Heart left ventricle (tissue), 16 donors: ENCODE results near the gene WNT7B. TPM values are rescaled to one million over a fixed set of nuclear protein-coding genes. Genes with fewer than 3 reads are reported as not detected.
A peak's percentile ranks its signal among the peaks of the same experiment; 100 is the strongest.

Experiments used
- ATAC-seq, 4 donors: fragments of 200-7000 bp; cut with Tn5 transposase; one replicate each; pipeline ENCODE4 v1.9.1; 2020 to 2022; ENCODE audit warnings: moderate library complexity in 4 of 4, mild to moderate bottlenecking in 3 of 4, moderate number of reproducible peaks in 1 of 4
- DNase-seq, 5 donors: peaks; one replicate each; pipeline ENCODE4 v3.0.0-alpha.2; 2020
- H3K27ac ChIP-seq, 12 donors: fragments of 200-600 bp; sonication (generic) in 4 of 12; one replicate each; pipeline versions ENCODE4 v1.5.0 to v1.8.0; 2016 to 2022; ENCODE audit warnings: mild to moderate bottlenecking in 2 of 12
- H3K27me3 ChIP-seq, 9 donors: fragments of 200-600 bp; sonication (generic) in 2 of 9; one replicate each; pipeline versions ENCODE4 v1.5.1 to v1.8.0; 2016 to 2022; ENCODE audit warnings: mild to moderate bottlenecking in 3 of 9
- H3K36me3 ChIP-seq, 9 donors: fragments of 200-600 bp; sonication (generic) in 2 of 9; one replicate each; pipeline versions ENCODE4 v1.5.0 to v1.8.0; 2018 to 2022; ENCODE audit warnings: mild to moderate bottlenecking in 2 of 9
- H3K4me1 ChIP-seq, 12 donors: fragments of 200-600 bp; sonication (generic) in 4 of 12; one replicate each; pipeline versions ENCODE4 v1.5.0 to v1.8.0; 2016 to 2022; ENCODE audit warnings: mild to moderate bottlenecking in 3 of 12
- H3K4me3 ChIP-seq, 12 donors: fragments of 200-600 bp; sonication (generic) in 4 of 12; one replicate each; pipeline versions ENCODE4 v1.5.0 to v1.8.0; 2017 to 2022; ENCODE audit warnings: mild to moderate bottlenecking in 9 of 12, moderate library complexity in 4 of 12
- H3K9me3 ChIP-seq, 12 donors: fragments of 200-600 bp; sonication (generic) in 4 of 12; one replicate each; pipeline versions ENCODE4 v1.5.0 to v1.8.0; 2016 to 2022; ENCODE audit warnings: mild to moderate bottlenecking in 1 of 12
- POLR2A ChIP-seq, 2 donors: fragments of 450-650 bp; IDR thresholded peaks; one replicate each; pipeline ENCODE4 v1.6.1; 2017; ENCODE audit warnings: antibody characterized with exemption in 2 of 2, mild to moderate bottlenecking in 2 of 2, moderate library complexity in 2 of 2
- WGBS, 4 donors: extraction: QIAGEN DNeasy Blood & Tissue Kit in 2 of 4; methylation state at CpG; one replicate each; pipeline versions ENCODE4 v1.1.5 to v1.1.7; 2013 to 2018; 5-methylcytosine and 5-hydroxymethylcytosine counted together
- intact Hi-C, 10 donors: fragments of 100-400 bp; cut with DNase I; formaldehyde crosslinking; loops; one replicate each; pipeline versions ENCODE4 v1.11.1 to v1.14.2; 2022
- polyA plus RNA-seq, 2 donors: library from polyadenylated mRNA; stranded (reverse); fragments of 200-250 nt; gene quantifications; one replicate each; pipeline ENCODE4 v1.2.3, GENCODE V29; 2013
- total RNA-seq, 9 donors: library from RNA; depleted of rRNA in 2 of 9; stranded (reverse); fragments of >200 nt in 2 of 9; fragmentation: NEBNext Ultra II Directional in 3 of 9; extraction: Animal tissue kit (Norgen Biotek cat#: 25700) in 3 of 9; gene quantifications; one replicate each; pipeline versions ENCODE4 v1.1.0 to v1.2.4, GENCODE V29; 2016 to 2023
- TF ChIP-seq, protein P1 (sequence below), 12 donors: fragments of 200-600 bp; sonication (generic) in 4 of 12; IDR thresholded peaks; one replicate each; pipeline versions ENCODE4 v1.5.0 to v1.8.0; 2018 to 2022; ENCODE audit warnings: antibody characterized with exemption in 12 of 12, mild to moderate bottlenecking in 5 of 12
- donor health status: ischemic (EF 13 %, LVEDD 7.1; RV severe dilation, severe dysfunction).
- donor health status: healthy with polysubstance abuse.
- donor health status: DM: no; HTN: yes; CAD: no.
- donor health status: DM: no; HTN: no; CAD: no.
- donor health status: ischemic (EF 25% LVEDD 6.9; RV normal size, moderate dysfunction).
- donor health status: ischemic (EF 25% LVEDD 5.7; RV mildly dilated, moderate dysfunction).
- donor health status: healthy.
- donor health status: DM: yes; HTN: yes; CAD: no.
- donor health status: ischemic (EF 35%, LVEDD 5.7; RV mildly dilated, moderate dysfunction).
- donor health status: nonischemic (EF 11% LVEDD 7.7; RV severe dilation, severe dysfunction).
- donor health status: DM: yes; HTN: yes; CAD: no.
- donor health status: PGD.
- donor health status: ischemic (EF 29% LVEDD 5.4; RV normal size, mild dysfunction).
- donor health status: nonischemic (EF 23%, LVEDD 6.1; RV moderate dilation, normal function).

Gene WNT7B
- total and polyA plus RNA-seq, 11 donors, result 0.36 TPM; not detected in 10

DNA sequence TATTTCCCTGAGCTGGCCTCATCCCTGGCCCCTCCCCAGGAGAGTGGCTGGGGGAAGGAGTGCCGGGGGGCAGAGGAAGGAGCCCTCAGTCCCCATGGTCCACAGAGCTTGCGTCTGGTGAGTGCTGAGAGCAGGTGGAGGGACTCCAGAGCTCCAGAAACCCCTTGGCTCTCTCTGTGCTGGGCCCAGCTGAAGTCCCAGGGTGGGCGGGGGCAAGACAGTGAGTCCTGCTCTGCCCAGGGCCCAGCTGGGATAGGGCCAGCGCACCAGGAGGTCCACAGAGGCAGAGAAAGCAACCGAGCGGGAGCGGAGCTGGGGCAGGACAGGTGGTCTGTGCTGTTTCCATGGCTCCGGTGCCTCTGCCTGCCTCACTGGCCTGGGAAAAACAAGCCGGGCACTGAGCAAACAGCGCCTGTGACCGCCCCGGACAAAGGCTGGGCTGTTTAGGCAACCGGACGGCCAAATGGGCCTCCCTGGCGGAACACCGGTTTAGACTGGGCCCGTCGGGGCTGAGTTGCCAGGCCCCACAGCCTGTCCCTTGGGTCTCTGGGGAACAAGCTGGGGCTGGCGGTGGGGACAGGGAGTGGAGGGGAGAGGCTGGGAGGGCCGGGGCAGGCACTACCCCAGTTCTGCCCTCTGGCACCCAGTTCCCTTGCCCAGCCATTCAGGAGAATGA is 34.1 kb upstream of the WNT7B start:
- intact Hi-C loops, result loop anchor here in 3 of 10 donors (5.0 kb wide), 2 partner anchors 61 to 81 kb away; no protein-coding TSS in a partner anchor
- Histone ChIP-seq H3K36me3 (no peaks in the 10 kb centered on the region), H3K27ac (peak overlapping the region in 9 of 12 donors; percentile 52 to 98 (median 96)), H3K27me3 (no peaks in the 10 kb centered on the region), H3K4me1 (peaks cover 3 to 65% (median 47%) of the 10 kb centered on the region in 12 donors), H3K9me3 (peaks cover 0 to 16% (median 10%) of the 10 kb centered on the region in 12 donors), H3K4me3 (no peak overlapping the region)
- TF ChIP-seq, protein P1, sequence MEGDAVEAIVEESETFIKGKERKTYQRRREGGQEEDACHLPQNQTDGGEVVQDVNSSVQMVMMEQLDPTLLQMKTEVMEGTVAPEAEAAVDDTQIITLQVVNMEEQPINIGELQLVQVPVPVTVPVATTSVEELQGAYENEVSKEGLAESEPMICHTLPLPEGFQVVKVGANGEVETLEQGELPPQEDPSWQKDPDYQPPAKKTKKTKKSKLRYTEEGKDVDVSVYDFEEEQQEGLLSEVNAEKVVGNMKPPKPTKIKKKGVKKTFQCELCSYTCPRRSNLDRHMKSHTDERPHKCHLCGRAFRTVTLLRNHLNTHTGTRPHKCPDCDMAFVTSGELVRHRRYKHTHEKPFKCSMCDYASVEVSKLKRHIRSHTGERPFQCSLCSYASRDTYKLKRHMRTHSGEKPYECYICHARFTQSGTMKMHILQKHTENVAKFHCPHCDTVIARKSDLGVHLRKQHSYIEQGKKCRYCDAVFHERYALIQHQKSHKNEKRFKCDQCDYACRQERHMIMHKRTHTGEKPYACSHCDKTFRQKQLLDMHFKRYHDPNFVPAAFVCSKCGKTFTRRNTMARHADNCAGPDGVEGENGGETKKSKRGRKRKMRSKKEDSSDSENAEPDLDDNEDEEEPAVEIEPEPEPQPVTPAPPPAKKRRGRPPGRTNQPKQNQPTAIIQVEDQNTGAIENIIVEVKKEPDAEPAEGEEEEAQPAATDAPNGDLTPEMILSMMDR (IDR thresholded peaks at IDR 0.05), result no peak
- ATAC-seq (no peak), DNase-seq (peak in 3 of 5 donors; percentile 21 to 61 (median 27))
- 91 to 94% (median 92%) methylated on average over 12 to 20 of the region's 20 CpGs for WGBS, 4 donors

DNA sequence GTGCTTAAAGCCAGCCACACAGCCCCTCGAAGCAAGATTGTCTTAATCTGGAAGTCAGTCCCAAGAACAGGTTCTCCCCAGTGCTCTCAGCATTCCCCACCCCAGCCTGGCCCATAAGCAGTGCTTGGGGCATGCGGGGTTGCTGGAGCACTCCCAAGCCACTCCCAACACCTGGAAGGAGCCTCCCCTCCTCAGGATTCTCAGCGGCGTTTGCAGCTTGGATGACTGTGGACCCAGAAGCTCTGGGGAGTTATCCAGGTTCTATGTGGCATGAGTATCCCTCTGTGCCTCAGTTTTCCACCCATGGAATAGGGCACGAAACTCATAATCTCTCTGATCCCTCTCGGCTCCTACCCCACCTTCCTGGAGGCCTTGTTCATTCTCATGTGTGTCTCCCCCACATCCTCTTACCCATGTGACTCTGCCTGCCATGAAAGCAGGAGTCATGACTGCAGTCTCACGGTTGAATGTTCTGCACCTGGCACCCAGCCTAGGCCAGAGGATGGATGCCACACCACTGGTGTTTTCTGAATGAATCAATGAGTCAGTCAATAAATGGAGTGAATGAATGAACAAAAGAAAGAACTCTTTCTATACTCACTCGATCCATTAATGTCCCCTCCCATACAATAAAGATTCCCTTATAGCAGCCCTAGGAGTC is 33.4 kb upstream of the WNT7B start:
- peaks cover 0 to 16% (median 10%) of the 10 kb centered on the region in 12 donors for H3K9me3 ChIP-seq
- H3K27me3 ChIP-seq, result no peaks in the 10 kb centered on the region
- intact Hi-C loops, result loop anchor here in 3 of 10 donors (5.0 kb wide), 2 partner anchors 62 to 82 kb away; no protein-coding TSS in a partner anchor
- no peaks in the 10 kb centered on the region for H3K36me3 ChIP-seq
- TF ChIP-seq POLR2A (IDR thresholded peaks at IDR 0.05), result no peak
- TF ChIP-seq, protein P1 (IDR thresholded peaks at IDR 0.05), result no peak
- H3K27ac ChIP-seq, result peak overlapping the region in 4 of 12 donors; percentile 96 to 98 (median 96)
- DNase-seq (peak in 4 of 5 donors; percentile 16 to 36 (median 26)), ATAC-seq (no peak)
- 84 to 87% (median 85%) methylated on average over 8 of the region's 8 CpGs for WGBS, 4 donors
- no peak overlapping the region for H3K4me3 ChIP-seq
- H3K4me1 ChIP-seq, result peaks cover 3 to 68% (median 50%) of the 10 kb centered on the region in 12 donors

DNA sequence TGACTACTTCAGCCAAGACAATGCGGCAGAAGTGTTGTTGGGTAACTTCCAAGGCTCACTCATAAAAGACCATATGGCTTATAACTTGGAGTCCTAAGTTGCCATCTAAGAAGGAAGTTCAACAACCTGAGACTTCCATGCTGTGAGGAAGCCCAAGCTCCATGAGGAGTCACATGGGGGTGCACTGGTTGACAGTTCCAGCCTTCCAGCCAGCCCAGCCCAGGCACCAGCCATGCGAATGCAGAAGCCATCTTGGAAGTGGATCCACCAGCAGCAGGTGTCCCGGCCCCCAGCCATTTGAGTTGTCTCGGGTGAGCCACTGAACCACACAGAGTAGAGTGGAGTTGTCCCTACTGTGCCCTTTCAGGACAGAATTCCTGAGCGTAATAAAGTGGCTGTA is 32.8 kb upstream of the WNT7B start:
- 94 to 100% (median 97%) methylated on average over 5 of the region's 5 CpGs for WGBS, 4 donors
- H3K4me1 ChIP-seq, result peaks cover 3 to 68% (median 50%) of the 10 kb centered on the region in 12 donors
- peaks cover 0 to 16% (median 10%) of the 10 kb centered on the region in 12 donors for H3K9me3 ChIP-seq
- H3K27ac ChIP-seq, result peak overlapping the region in 1 of 12 donors; percentile 38
- no peaks in the 10 kb centered on the region for H3K36me3 ChIP-seq
- TF ChIP-seq, protein P1 (IDR thresholded peaks at IDR 0.05), result no peak
- no peak for TF ChIP-seq POLR2A (IDR thresholded peaks at IDR 0.05)
- ATAC-seq (no peak), DNase-seq (peak in 3 of 5 donors; percentile 15 to 56 (median 26))
- no peaks in the 10 kb centered on the region for H3K27me3 ChIP-seq
- intact Hi-C loops, result loop anchor here in 8 of 10 donors (5.0 kb wide), 3 partner anchors 63 to 83 kb away; no protein-coding TSS in a partner anchor
- H3K4me3 ChIP-seq, result no peak overlapping the region
